GM18858 (cell line): ENCODE measurements around the gene OR51L1.
"Not testable (repeated sequence)": the region's sequence is repeated elsewhere in the genome, so short reads cannot be mapped to it uniquely, and the experiment has no call there.

Experiments used
- ATAC-seq: cut with Tn5 transposase; IDR thresholded peaks from one replicate; pipeline ENCODE4 v1.9.1; 2021; ENCODE audit not compliant: unreplicated experiment

Gene OR51L1

GRCh38 chr11:4994551-4994950 lies at the start of gene OR51L1:
Gene OR51L1 (plus strand): TSS chr11:4994851. CDS start chr11:4998983, 4,132 bp downstream.
- ATAC-seq: no peak

GRCh38 chr11:4947505-4947904 lies 47.1 kb upstream of the OR51L1 start, which contains the start of gene OR51A4:
Gene OR51A4 (minus strand): TSS chr11:4947605. CDS start chr11:4947100, 505 bp downstream.
- ATAC-seq: no peak

GRCh38 chr11:4955613-4956012 lies 39.0 kb upstream of the OR51L1 start, which contains the start of gene OR51A2:
Gene OR51A2 (minus strand): TSS chr11:4955713. CDS start chr11:4955713, 0 bp downstream.
- not testable (repeated sequence) for ATAC-seq

GRCh38 chr11:4957396-4957795 lies 37.3 kb upstream of the OR51L1 start:
- no peak for ATAC-seq

- ATAC-seq: no peak
These were observed 33.8 kb upstream of the OR51L1 start for GRCh38 chr11:4960877-4961276.

GRCh38 chr11:4962816-4963215 lies 31.8 kb upstream of the OR51L1 start:
- no peak for ATAC-seq

- ATAC-seq: no peak
These were observed 19.2 kb upstream of the OR51L1 start for GRCh38 chr11:4975436-4975835.

GRCh38 chr11:4979036-4979435 lies 15.6 kb upstream of the OR51L1 start:
- no peak for ATAC-seq

- ATAC-seq: no peak
These were observed 12.0 kb upstream of the OR51L1 start for GRCh38 chr11:4982678-4983077.

- no peak for ATAC-seq
These were observed 10.8 kb upstream of the OR51L1 start for GRCh38 chr11:4983841-4984240.

- ATAC-seq: no peak
These were observed 3.6 kb upstream of the OR51L1 start for GRCh38 chr11:4991060-4991459.

- no peak for ATAC-seq
These were observed 10.0 kb downstream of the OR51L1 start for GRCh38 chr11:5004424-5005274.

- ATAC-seq: no peak
These were observed 12.9 kb downstream of the OR51L1 start for GRCh38 chr11:5007561-5007960.

- no peak for ATAC-seq
These were observed 16.6 kb downstream of the OR51L1 start for GRCh38 chr11:5011254-5011653.

GRCh38 chr11:5013012-5013411 lies 18.4 kb downstream of the OR51L1 start:
- ATAC-seq: no peak

- no peak for ATAC-seq
These were observed 27.3 kb downstream of the OR51L1 start for GRCh38 chr11:5021996-5022395.

GRCh38 chr11:5036669-5037068 lies 42.0 kb downstream of the OR51L1 start:
- no peak for ATAC-seq

- no peak for ATAC-seq
These were observed 43.3 kb downstream of the OR51L1 start for GRCh38 chr11:5037926-5038325.

- no peak for ATAC-seq
These were observed 43.7 kb downstream of the OR51L1 start for GRCh38 chr11:5038341-5038740.

- ATAC-seq: no peak
These were observed 46.2 kb downstream of the OR51L1 start for GRCh38 chr11:5040876-5041275.

GRCh38 chr11:5042091-5042490 lies 47.4 kb downstream of the OR51L1 start:
- no peak for ATAC-seq

- ATAC-seq: no peak
These were observed 48.7 kb downstream of the OR51L1 start for GRCh38 chr11:5043380-5043779.

- ATAC-seq: no peak
These were observed 51.6 kb downstream of the OR51L1 start, which contains the start of gene OR52J3 for GRCh38 chr11:5046226-5046625. Gene OR52J3 (plus strand): TSS chr11:5046526. CDS start chr11:5046526, 0 bp downstream.
